ENCODE measurements around the gene SARS1. TPM values are rescaled to one million over a fixed set of nuclear protein-coding genes. Genes with fewer than 3 reads are reported as not detected.

The SARS1 gene
- total RNA-seq, result 100 to 1,000 TPM in 2 of 3 donors, 10 to 100 TPM in 1; 95.6 to 122 (median 106) TPM
- total RNA-seq (2013), result 143 TPM

GRCh38 chr1:109213824-109214693 is at the start of gene SARS1:
TSS of gene SARS1 (plus strand) at chr1:109213918. CDS start at chr1:109213993, 75 bp downstream.
- intact Hi-C loops (cut with micrococcal nuclease), result no loop called here
- Mint-ChIP-seq H3K4me1 (peaks cover 36% of the 10 kb centered on the region in 2 donors), H3K27ac (peak within 1 kb of the TSS; percentile 93 to 97), H3K27me3 (ENCODE audit: low read depth in 2 of 2) (peaks cover 4 to 7% of the 10 kb centered on the region in 2 donors), H3K4me3 (peak within 1 kb of the TSS; percentile 99), H3K9me3 (no peaks in the 10 kb centered on the region), H3K36me3 (no peaks in the 10 kb centered on the region)
- WGBS (ENCODE audit: insufficient coverage), result under 1% methylated on average over 64 of the region's 64 CpGs
- Histone ChIP-seq H3K27ac (ENCODE audit: low read length) (peak within 1 kb of the TSS; percentile 59), H3K36me3 (ENCODE audit: control insufficient read depth, insufficient read depth, low read length) (no peaks in the 10 kb centered on the region), H3K9me3 (ENCODE audit: control insufficient read depth, insufficient read depth, low read length) (no peaks in the 10 kb centered on the region), H3K4me3 (ENCODE audit: low read length) (peak within 1 kb of the TSS; percentile 96), H3K27me3 (ENCODE audit: control insufficient read depth, insufficient read depth, low read length) (no peaks in the 10 kb centered on the region), H3K4me1 (ENCODE audit: control insufficient read depth, insufficient read depth, low read length) (peaks cover 10% of the 10 kb centered on the region)
- peak; percentile 85 to 91 (median 87) for ATAC-seq
- peak; percentile 81 to 95 for DNase-seq
- TF ChIP-seq CTCF (IDR thresholded peaks at IDR 0.05), result no peak

- no peaks in the 10 kb centered on the region for H3K36me3 ChIP-seq (ENCODE audit: control insufficient read depth, insufficient read depth, low read length)
- Mint-ChIP-seq H3K27ac (no peak overlapping the region), H3K9me3 (no peaks in the 10 kb centered on the region), H3K4me1 (peaks cover 20 to 25% of the 10 kb centered on the region in 2 donors), H3K4me3 (no peak overlapping the region), H3K36me3 (no peaks in the 10 kb centered on the region), H3K27me3 (ENCODE audit: low read depth in 2 of 2) (peaks cover 4 to 7% of the 10 kb centered on the region in 2 donors)
- no peak for TF ChIP-seq CTCF (IDR thresholded peaks at IDR 0.05)
- intact Hi-C loops (cut with micrococcal nuclease), result no loop called here
- 93% methylated on average over 7 of the region's 8 CpGs for WGBS (ENCODE audit: insufficient coverage)
- no peak overlapping the region for H3K27ac ChIP-seq (ENCODE audit: low read length)
- peaks cover 27% of the 10 kb centered on the region for H3K4me1 ChIP-seq (ENCODE audit: control insufficient read depth, insufficient read depth, low read length)
- H3K27me3 ChIP-seq (ENCODE audit: control insufficient read depth, insufficient read depth, low read length), result no peaks in the 10 kb centered on the region
- no peak overlapping the region for H3K4me3 ChIP-seq (ENCODE audit: low read length)
- ATAC-seq, result no peak
- H3K9me3 ChIP-seq (ENCODE audit: control insufficient read depth, insufficient read depth, low read length), result no peaks in the 10 kb centered on the region
- DNase-seq, result no peak
Observed at GRCh38 chr1:109164538-109164937, 49.2 kb upstream of the SARS1 start.

- Mint-ChIP-seq H3K27me3 (ENCODE audit: low read depth in 2 of 2) (peaks cover 4 to 7% of the 10 kb centered on the region in 2 donors), H3K4me1 (peaks cover 12 to 17% of the 10 kb centered on the region in 2 donors), H3K4me3 (no peak overlapping the region), H3K36me3 (no peaks in the 10 kb centered on the region), H3K9me3 (no peaks in the 10 kb centered on the region), H3K27ac (no peak overlapping the region)
- no peak for DNase-seq
- Histone ChIP-seq H3K27me3 (ENCODE audit: control insufficient read depth, insufficient read depth, low read length) (no peaks in the 10 kb centered on the region), H3K4me3 (ENCODE audit: low read length) (no peak overlapping the region), H3K9me3 (ENCODE audit: control insufficient read depth, insufficient read depth, low read length) (no peaks in the 10 kb centered on the region), H3K36me3 (ENCODE audit: control insufficient read depth, insufficient read depth, low read length) (no peaks in the 10 kb centered on the region), H3K27ac (ENCODE audit: low read length) (no peak overlapping the region), H3K4me1 (ENCODE audit: control insufficient read depth, insufficient read depth, low read length) (peaks cover 24% of the 10 kb centered on the region)
- TF ChIP-seq CTCF (IDR thresholded peaks at IDR 0.05), result no peak
- intact Hi-C loops (cut with micrococcal nuclease), result no loop called here
- WGBS (ENCODE audit: insufficient coverage), result 66% methylated on average over 7 of the region's 7 CpGs
- no peak for ATAC-seq
Observed at GRCh38 chr1:109167001-109167506, 46.7 kb upstream of the SARS1 start.

All from natural killer cell (primary cell).